Prostate gland (tissue), 2 donors: Measurements from ENCODE around the gene CYP2C18. TPM values are rescaled to one million over a fixed set of nuclear protein-coding genes. Genes with fewer than 3 reads are reported as not detected.
"Not testable (repeated sequence)": the region's sequence is repeated elsewhere in the genome, so short reads cannot be mapped to it uniquely, and the experiment has no call there.

Experiments used
- DNase-seq: peaks from one replicate; pipeline ENCODE4 v3.0.0-alpha.2; 2019; ENCODE audit warnings: low spot score
- H3K27ac ChIP-seq, 2 donors: fragments of 200-600 bp; sonication (generic); 2 replicates each; pipeline ENCODE4 v1.5.1; 2017 to 2019
- H3K27me3 ChIP-seq: fragments of 200-600 bp; sonication (generic); replicated peaks from 2 replicates; pipeline ENCODE4 v1.5.1; 2019; ENCODE audit not compliant: insufficient read depth
- H3K36me3 ChIP-seq, 2 donors: fragments of 200-600 bp; sonication (generic); 1 replicate in 1 of 2; 2 replicates in 1 of 2; pipeline versions ENCODE4 v1.5.1 to v1.8.1; 2017 to 2019
- H3K4me1 ChIP-seq: fragments of 200-600 bp; sonication (generic); replicated peaks from 2 replicates; pipeline ENCODE4 v1.5.1; 2019
- H3K4me3 ChIP-seq, 2 donors: fragments of 200-600 bp; sonication (generic); 2 replicates each; pipeline ENCODE4 v1.5.1; 2017 to 2019
- H3K9me3 ChIP-seq: fragments of 200-600 bp; sonication (generic); 2 replicates; pipeline ENCODE4 v1.5.1; 2017
- POLR2A ChIP-seq: fragments of 450-650 bp; IDR thresholded peaks from one replicate; pipeline ENCODE4 v1.6.1; 2016; ENCODE audit warnings: antibody characterized with exemption, mild to moderate bottlenecking
- POLR2AphosphoS5 ChIP-seq: sonication (generic); formaldehyde crosslinking; IDR thresholded peaks from one replicate; pipeline ENCODE4 v1.6.1; 2017; ENCODE audit warnings: antibody characterized with exemption
- WGBS: methylation state at CpG from one replicate; pipeline ENCODE4 v1.1.5; 2018; 5-methylcytosine and 5-hydroxymethylcytosine counted together
- intact Hi-C: fragments of 100-400 bp; cut with DNase I; formaldehyde crosslinking; loops from one replicate; pipeline ENCODE4 v1.14.2; 2022
- total RNA-seq, 2 donors: library from RNA; depleted of rRNA; stranded (reverse); fragments of >200 nt; gene quantifications; one replicate each; pipeline ENCODE4 v1.1.0, GENCODE V29; 2016
- TF ChIP-seq, protein P1 (sequence below), 4 experiments: fragments of 200-600 bp in 2 of 4; fragments of 450-650 bp in 2 of 4; sonication (generic) in 2 of 4; IDR thresholded peaks; 1 replicate in 3 of 4; 2 replicates in 1 of 4; pipeline ENCODE4 v1.5.1; 2016 to 2019; ENCODE audit warnings: antibody characterized with exemption in 4 of 4, mild to moderate bottlenecking in 2 of 4, moderate library complexity in 2 of 4

Gene CYP2C18
- total RNA-seq, 2 donors from 2014 or later: not detected

DNA sequence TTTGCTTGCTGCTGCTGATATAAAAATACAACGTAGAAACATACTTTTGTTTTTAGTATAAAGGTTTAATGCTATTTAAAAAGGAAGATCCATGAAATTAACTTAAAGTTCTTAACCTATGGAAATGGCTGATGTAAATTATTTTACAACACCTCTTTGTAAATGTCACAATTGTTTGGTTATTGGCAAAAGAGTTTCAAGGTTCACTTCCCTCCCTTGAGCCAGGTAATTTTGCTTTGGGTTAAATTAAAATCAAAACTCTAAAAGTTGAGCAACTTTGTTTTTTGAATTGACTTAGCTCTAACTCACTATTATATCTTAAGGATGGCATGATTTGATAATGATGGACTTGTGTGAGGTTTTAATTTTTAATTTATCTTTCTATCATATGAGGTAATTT lies 39.2 kb upstream of the CYP2C18 start:
- no peak for DNase-seq
- Histone ChIP-seq H3K4me3 (no peak overlapping the region), H3K27me3 (no peaks in the 10 kb centered on the region), H3K27ac (no peak overlapping the region), H3K9me3 (no peaks in the 10 kb centered on the region), H3K36me3 (no peaks in the 10 kb centered on the region), H3K4me1 (no peaks in the 10 kb centered on the region)
- WGBS: 84% methylated on average over 1 of the region's 1 CpG
- TF ChIP-seq, protein P1, sequence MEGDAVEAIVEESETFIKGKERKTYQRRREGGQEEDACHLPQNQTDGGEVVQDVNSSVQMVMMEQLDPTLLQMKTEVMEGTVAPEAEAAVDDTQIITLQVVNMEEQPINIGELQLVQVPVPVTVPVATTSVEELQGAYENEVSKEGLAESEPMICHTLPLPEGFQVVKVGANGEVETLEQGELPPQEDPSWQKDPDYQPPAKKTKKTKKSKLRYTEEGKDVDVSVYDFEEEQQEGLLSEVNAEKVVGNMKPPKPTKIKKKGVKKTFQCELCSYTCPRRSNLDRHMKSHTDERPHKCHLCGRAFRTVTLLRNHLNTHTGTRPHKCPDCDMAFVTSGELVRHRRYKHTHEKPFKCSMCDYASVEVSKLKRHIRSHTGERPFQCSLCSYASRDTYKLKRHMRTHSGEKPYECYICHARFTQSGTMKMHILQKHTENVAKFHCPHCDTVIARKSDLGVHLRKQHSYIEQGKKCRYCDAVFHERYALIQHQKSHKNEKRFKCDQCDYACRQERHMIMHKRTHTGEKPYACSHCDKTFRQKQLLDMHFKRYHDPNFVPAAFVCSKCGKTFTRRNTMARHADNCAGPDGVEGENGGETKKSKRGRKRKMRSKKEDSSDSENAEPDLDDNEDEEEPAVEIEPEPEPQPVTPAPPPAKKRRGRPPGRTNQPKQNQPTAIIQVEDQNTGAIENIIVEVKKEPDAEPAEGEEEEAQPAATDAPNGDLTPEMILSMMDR (IDR thresholded peaks at IDR 0.05): no peak
- no peak for TF ChIP-seq POLR2AphosphoS5
- no peak for TF ChIP-seq POLR2A
- intact Hi-C loops: no loop called here

DNA sequence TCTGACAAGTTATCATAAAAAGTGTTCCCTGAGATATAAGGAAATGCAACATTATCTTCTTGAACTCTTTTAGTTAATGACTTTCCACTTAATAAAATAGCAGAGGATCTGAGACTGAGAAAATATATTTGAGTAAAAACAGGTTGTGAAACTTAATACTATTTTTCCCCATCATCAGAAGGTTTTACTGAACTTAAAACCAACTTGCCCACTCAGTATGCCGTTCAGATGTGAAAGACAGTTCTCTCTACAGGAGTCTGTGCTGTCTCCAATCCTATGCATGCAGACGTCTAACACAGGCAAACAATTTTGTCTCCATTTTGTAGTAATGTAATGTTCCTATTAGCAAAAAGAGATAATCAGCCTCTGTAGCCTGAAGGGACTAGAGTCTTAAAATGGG lies 38.2 kb upstream of the CYP2C18 start:
- intact Hi-C loops: no loop called here
- Histone ChIP-seq H3K27ac (no peak overlapping the region), H3K4me3 (no peak overlapping the region), H3K4me1 (no peaks in the 10 kb centered on the region), H3K36me3 (no peaks in the 10 kb centered on the region), H3K9me3 (no peaks in the 10 kb centered on the region), H3K27me3 (no peaks in the 10 kb centered on the region)
- no peak for DNase-seq
- TF ChIP-seq POLR2A: no peak
- TF ChIP-seq POLR2AphosphoS5: no peak
- TF ChIP-seq, protein P1 (IDR thresholded peaks at IDR 0.05): no peak
- WGBS: 32% methylated on average over 2 of the region's 2 CpGs

DNA sequence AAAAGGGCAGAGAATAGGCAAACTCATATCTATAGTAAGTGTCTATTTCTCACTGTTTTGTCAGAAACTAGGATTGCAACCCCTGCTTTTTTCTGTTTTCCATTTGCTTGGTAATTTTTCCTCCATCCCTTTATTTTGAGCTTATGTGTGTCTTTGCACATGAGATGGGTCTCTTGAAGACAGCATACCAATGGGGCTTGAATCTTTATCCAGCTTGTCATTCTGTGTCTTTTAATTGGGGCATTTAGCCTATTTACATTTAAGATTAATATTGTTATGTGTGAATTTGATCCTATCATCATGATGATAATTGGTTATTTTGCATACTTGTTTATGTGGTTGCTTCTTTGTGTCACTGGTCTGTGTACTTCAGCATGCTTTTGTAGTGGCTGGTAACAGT lies 28.3 kb upstream of the CYP2C18 start:
- DNase-seq, H3K4me3 ChIP-seq, H3K27me3 ChIP-seq, H3K4me1 ChIP-seq, H3K36me3 ChIP-seq, H3K27ac ChIP-seq, intact Hi-C loops, H3K9me3 ChIP-seq: not testable (repeated sequence)

DNA sequence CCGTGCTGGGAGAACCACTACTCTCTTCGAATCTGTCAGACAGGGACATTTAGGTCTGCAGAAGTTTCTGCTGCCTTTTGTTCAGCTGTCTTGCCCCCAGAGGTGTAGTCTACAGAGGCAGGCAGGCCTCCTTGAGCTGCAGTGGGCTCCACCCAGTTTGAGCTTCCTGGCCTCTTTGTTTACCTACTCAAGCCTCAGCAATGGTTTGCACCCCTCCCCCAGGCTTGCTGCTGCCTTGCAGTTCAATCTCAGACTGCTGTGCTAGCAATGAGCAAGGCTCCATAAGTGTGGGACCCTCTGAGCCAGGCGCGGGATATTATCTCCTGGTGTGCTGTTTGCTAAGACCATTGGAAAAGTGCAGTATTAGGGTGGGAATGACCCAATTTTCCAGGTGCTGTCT lies 20.5 kb upstream of the CYP2C18 start:
- H3K27me3 ChIP-seq, H3K4me3 ChIP-seq, intact Hi-C loops, H3K9me3 ChIP-seq, H3K4me1 ChIP-seq, H3K36me3 ChIP-seq, DNase-seq, H3K27ac ChIP-seq: not testable (repeated sequence)
- WGBS: 85% methylated on average over 4 of the region's 4 CpGs

DNA sequence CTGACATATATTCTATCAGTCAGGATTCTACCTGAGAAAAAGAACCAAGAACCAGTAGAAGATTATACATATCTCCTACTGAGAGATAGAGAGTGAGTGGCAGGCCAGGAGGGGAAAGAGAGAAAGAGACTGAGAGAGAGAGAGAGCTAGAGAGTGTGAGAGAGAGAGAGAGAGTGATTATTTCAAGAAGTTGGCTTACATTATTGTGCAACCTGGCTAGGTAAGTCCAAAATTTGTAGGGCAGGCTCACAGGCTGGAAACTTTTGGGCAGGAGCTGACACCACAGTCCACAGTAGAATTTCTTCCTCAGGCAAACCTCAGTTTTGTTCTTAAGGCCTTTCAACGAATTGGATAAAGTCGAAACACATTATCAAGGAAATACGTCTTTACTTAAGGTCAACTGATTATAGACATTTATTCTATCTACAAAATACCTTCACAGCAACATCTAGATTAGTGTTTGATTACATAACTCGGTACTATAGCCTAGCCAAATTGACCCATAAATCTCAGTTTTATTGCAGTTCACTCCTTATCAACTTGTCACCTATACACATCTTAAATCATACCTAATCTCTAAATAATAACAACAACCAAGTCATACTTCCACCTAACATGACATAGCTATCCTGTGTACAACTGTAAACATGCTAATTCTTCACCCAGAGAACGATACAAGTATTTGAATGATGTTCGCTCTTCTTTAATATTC lies 17.0 kb upstream of the CYP2C18 start:
- no peak for DNase-seq
- H3K27me3 ChIP-seq: no peaks in the 10 kb centered on the region
- H3K4me1 ChIP-seq: no peaks in the 10 kb centered on the region
- no peak overlapping the region for H3K4me3 ChIP-seq
- H3K9me3 ChIP-seq: no peaks in the 10 kb centered on the region
- 75% methylated on average over 6 of the region's 6 CpGs for WGBS
- no peak overlapping the region for H3K27ac ChIP-seq
- TF ChIP-seq POLR2A (no peak), POLR2AphosphoS5 (no peak)
- TF ChIP-seq, protein P1 (IDR thresholded peaks at IDR 0.05): no peak
- no peaks in the 10 kb centered on the region for H3K36me3 ChIP-seq
- intact Hi-C loops: no loop called here

DNA sequence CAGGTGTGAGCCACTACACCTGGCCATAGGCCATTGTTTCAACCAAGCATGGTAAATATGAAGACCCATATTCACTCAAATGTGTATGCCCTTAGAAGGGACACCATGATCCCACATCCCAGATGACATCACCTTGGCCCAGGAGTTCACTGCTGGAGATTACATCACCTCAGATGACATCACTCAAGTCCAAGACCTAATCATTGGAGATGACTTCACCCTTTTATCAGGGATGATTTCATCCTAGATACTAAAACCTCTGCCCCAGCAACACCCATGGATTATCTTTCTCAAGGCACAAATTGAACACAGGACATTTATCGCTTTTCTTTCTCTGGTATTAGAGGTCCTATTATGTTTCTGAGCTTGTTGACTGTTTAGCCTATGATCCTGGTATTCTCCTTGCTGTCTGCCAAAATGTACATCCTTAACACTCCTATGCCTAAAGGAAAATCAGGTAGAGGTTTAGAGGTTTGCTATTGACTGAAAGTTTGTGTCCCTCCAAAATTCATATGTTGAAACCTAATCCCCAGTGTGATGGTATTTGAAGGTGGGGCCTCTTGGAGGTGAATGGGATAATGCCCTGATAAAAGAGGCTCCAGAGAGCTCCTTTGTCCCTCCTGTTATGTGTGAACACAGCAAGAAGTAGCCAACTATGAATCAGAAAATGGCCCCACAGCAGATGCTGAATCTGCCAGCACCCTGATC lies 9.8 kb upstream of the CYP2C18 start:
- no peak for DNase-seq
- Histone ChIP-seq H3K4me1 (no peaks in the 10 kb centered on the region), H3K4me3 (no peak overlapping the region), H3K36me3 (no peaks in the 10 kb centered on the region), H3K27me3 (no peaks in the 10 kb centered on the region), H3K9me3 (no peaks in the 10 kb centered on the region), H3K27ac (no peak overlapping the region)
- intact Hi-C loops: no loop called here
- WGBS: 97% methylated on average over 1 of the region's 1 CpG
- TF ChIP-seq POLR2A (no peak), POLR2AphosphoS5 (no peak)
- TF ChIP-seq, protein P1 (IDR thresholded peaks at IDR 0.05): no peak
